IMR-90 (cell line): Measurements from ENCODE around the gene MGAT4C. TPM values are rescaled to one million over a fixed set of nuclear protein-coding genes. Genes with fewer than 3 reads are reported as not detected.

Source experiments
- ATAC-seq: fragments of 200-7000 bp; cut with Tn5 transposase; 2 replicates; pipeline ENCODE4 v1.9.1; 2020; ENCODE audit warnings: low read depth, mild to moderate bottlenecking, moderate library complexity
- BruUV-seq: library from RNA; stranded (reverse); fragments of 400-500 nt; replicated peaks from 2 replicates; lab custom pipeline; 2021; lab: Mats Ljungman, UMichigan
- CTCF ChIA-PET: fragments of 300-600 bp; formaldehyde crosslinking; extraction: SDS; loops from one replicate; lab custom pipeline; 2021; ENCODE audit warnings: antibody characterized with exemption; lab: Yijun Ruan, JAX
- POLR2A ChIA-PET: fragments of 300-600 bp; sonication (Branson Sonifier 250); formaldehyde crosslinking; loops from one replicate; lab custom pipeline; 2022; ENCODE audit warnings: antibody characterized with exemption; ENCODE audit not compliant: unreplicated experiment; lab: Charles Lee
- DNase-seq: peaks from one replicate; pipeline ENCODE4 v3.0.0; 2013
- H2AFZ ChIP-seq: replicated peaks from 2 replicates; pipeline ENCODE3; 2013; ENCODE audit warnings: low read length, mild to moderate bottlenecking; ENCODE audit not compliant: poor library complexity
- H2AK5ac ChIP-seq: 2 replicates; pipeline ENCODE4 v1.6.1; 2013; ENCODE audit warnings: low read depth, low read length, inconsistent platforms
- H2AK9ac ChIP-seq: replicated peaks from 2 replicates; pipeline ENCODE3; 2013; ENCODE audit warnings: mild to moderate bottlenecking, low read depth, low read length, moderate library complexity; ENCODE audit not compliant: poor library complexity
- H2BK120ac ChIP-seq: 2 replicates; pipeline ENCODE4 v1.6.1; 2013; ENCODE audit warnings: low read depth, low read length, inconsistent platforms
- H2BK15ac ChIP-seq: 3 replicates; pipeline ENCODE4 v1.6.1; 2013; ENCODE audit warnings: low read depth, low read length, inconsistent platforms
- H2BK20ac ChIP-seq: 2 replicates; pipeline ENCODE4 v1.6.1; 2013; ENCODE audit warnings: low read depth, mild to moderate bottlenecking, inconsistent platforms, low read length, moderate library complexity
- H2BK5ac ChIP-seq: 2 replicates; pipeline ENCODE4 v1.6.1; 2013; ENCODE audit warnings: mild to moderate bottlenecking, low read depth, low read length, inconsistent platforms; ENCODE audit not compliant: poor library complexity, severe bottlenecking
- H3K14ac ChIP-seq: replicated peaks from 2 replicates; pipeline ENCODE4 v1.6.1; 2013; ENCODE audit warnings: low read depth, low read length, inconsistent platforms
- H3K18ac ChIP-seq: 2 replicates; pipeline ENCODE4 v1.6.1; 2013; ENCODE audit warnings: low read depth, low read length, control low read depth
- H3K23ac ChIP-seq: 2 replicates; pipeline ENCODE4 v1.6.1; 2013; ENCODE audit warnings: low read depth, low read length, inconsistent platforms
- H3K27ac ChIP-seq: 2 replicates; pipeline ENCODE4 v1.5.1; 2013; ENCODE audit warnings: mild to moderate bottlenecking, control low read depth, low read length; ENCODE audit not compliant: insufficient read depth
- H3K27me3 ChIP-seq: 2 replicates; pipeline ENCODE4 v1.6.1; 2013; ENCODE audit warnings: low read length; ENCODE audit not compliant: control insufficient read depth, insufficient read depth
- H3K36me3 ChIP-seq: 2 replicates; pipeline ENCODE4 v1.6.1; 2013; ENCODE audit warnings: low read length, mixed read lengths; ENCODE audit not compliant: control insufficient read depth, insufficient read depth
- H3K4ac ChIP-seq: 2 replicates; pipeline ENCODE4 v1.6.1; 2013; ENCODE audit warnings: low read depth, low read length, inconsistent platforms
- H3K4me1 ChIP-seq: 2 replicates; pipeline ENCODE4 v1.6.1; 2013; ENCODE audit warnings: low read length, mixed read lengths; ENCODE audit not compliant: control insufficient read depth, insufficient read depth
- H3K4me2 ChIP-seq: 2 replicates; pipeline ENCODE4 v1.6.1; 2013; ENCODE audit warnings: low read depth, mild to moderate bottlenecking, control low read depth, low read length, moderate library complexity
- H3K4me3 ChIP-seq: 2 replicates; pipeline ENCODE4 v1.5.1; 2013; ENCODE audit warnings: low read depth, mild to moderate bottlenecking, control low read depth, low read length, moderate library complexity; ENCODE audit not compliant: insufficient read depth
- H3K56ac ChIP-seq: 2 replicates; pipeline ENCODE4 v1.6.1; 2013; ENCODE audit warnings: low read length, inconsistent platforms; ENCODE audit not compliant: insufficient read depth; ENCODE audit errors: extremely low read depth
- H3K79me1 ChIP-seq, 2 experiments: 2 replicates each; pipeline ENCODE4 v1.6.1; 2013; ENCODE audit warnings: low read length in 2 of 2, inconsistent platforms in 1 of 2, low read depth in 1 of 2
- H3K9ac ChIP-seq: 2 replicates; pipeline ENCODE4 v1.6.1; 2013; ENCODE audit warnings: low read depth, low read length, control low read depth
- H3K9me1 ChIP-seq: 2 replicates; pipeline ENCODE4 v1.6.1; 2013; ENCODE audit warnings: low read length, inconsistent platforms; ENCODE audit not compliant: insufficient read depth
- H3K9me3 ChIP-seq: 2 replicates; pipeline ENCODE4 v1.6.1; 2013; ENCODE audit warnings: low read length; ENCODE audit not compliant: control insufficient read depth, insufficient read depth
- H4K20me1 ChIP-seq: 2 replicates; pipeline ENCODE4 v1.6.1; 2013; ENCODE audit warnings: low read length, inconsistent platforms; ENCODE audit not compliant: insufficient read depth
- H4K5ac ChIP-seq: 2 replicates; pipeline ENCODE4 v1.6.1; 2013; ENCODE audit warnings: mild to moderate bottlenecking, low read depth, low read length, control low read depth
- H4K8ac ChIP-seq, 2 experiments: 2 replicates each; pipeline ENCODE4 v1.6.1; 2013; ENCODE audit warnings: low read depth in 2 of 2, low read length in 2 of 2, control low read depth in 1 of 2, inconsistent platforms in 1 of 2
- H4K91ac ChIP-seq: 2 replicates; pipeline ENCODE4 v1.6.1; 2013; ENCODE audit warnings: low read depth, low read length, inconsistent platforms; ENCODE audit not compliant: insufficient read depth
- MXI1 ChIP-seq: IDR thresholded peaks from 2 replicates; pipeline ENCODE4 v1.6.1; 2012; ENCODE audit warnings: low read depth, mild to moderate bottlenecking, low read length, moderate library complexity, borderline replicate concordance
- NFE2L2 ChIP-seq: fragments of 150-350 bp; IDR thresholded peaks from 2 replicates; pipeline ENCODE4 v1.6.1; 2016; ENCODE audit warnings: low read depth, mild to moderate bottlenecking, low read length
- RCOR1 ChIP-seq: IDR thresholded peaks from 2 replicates; pipeline ENCODE4 v1.6.1; 2012; ENCODE audit warnings: mild to moderate bottlenecking, low read length, improper control_type of control experiment; ENCODE audit not compliant: insufficient replicate concordance
- WGBS, 2 experiments: methylation state at CpG; one replicate each; pipeline versions ENCODE4 v1.1.5 to v1.1.7; 2013; ENCODE audit warnings: missing lambda C conversion rate in 2 of 2; ENCODE audit not compliant: insufficient read length in 1 of 2; ENCODE audit errors: extremely low coverage in 2 of 2; 5-methylcytosine and 5-hydroxymethylcytosine counted together
- dilution Hi-C: fragments of 300-500 bp; cut with HindIII; formaldehyde crosslinking; loops from one replicate; pipeline ENCODE4 v1.14.3; 2018; ENCODE audit warnings: low sequenced_read_pairs; ENCODE audit not compliant: unreplicated experiment
- in situ Hi-C: fragments of 300-500 bp; cut with MboI; formaldehyde crosslinking; loops from 3 replicates; pipeline ENCODE4 v1.14.3; 2019; ENCODE audit warnings: low sequenced_read_pairs, inconsistent platforms, mixed read lengths
- intact Hi-C: fragments of 100-400 bp; cut with micrococcal nuclease; formaldehyde crosslinking; loops from 2 replicates; pipeline ENCODE4 v1.10.0; 2022
- polyA plus RNA-seq, 3 experiments: library from polyadenylated mRNA; depleted of rRNA; stranded (reverse); fragments of >200 nt; gene quantifications; 2 replicates each; pipeline ENCODE4 v1.2.3, GENCODE V29; 2012; ENCODE audit warnings: low replicate concordance in 1 of 3
- total RNA-seq: library from RNA; depleted of rRNA; stranded (reverse); fragments of >200 nt; gene quantifications from 2 replicates; pipeline ENCODE4 v1.2.3, GENCODE V29; 2012

The MGAT4C gene
- total and polyA plus RNA-seq, 2 of the 4 experiments (the other 2 are of a cell fraction), result not detected

- dilution Hi-C loops (no loop called here), in situ Hi-C loops (no loop called here), intact Hi-C loops (no loop called here)
- H3K4me2 ChIP-seq, result no peak overlapping the region
- H3K4ac ChIP-seq, result no peak overlapping the region
- H2AK5ac ChIP-seq, result no peak overlapping the region
- no peaks in the 10 kb centered on the region for H4K20me1 ChIP-seq
- no peak overlapping the region for H4K8ac ChIP-seq
- ATAC-seq (no peak), DNase-seq (no peak)
- no peaks in the 10 kb centered on the region for H3K9me1 ChIP-seq
- H2BK5ac ChIP-seq, result no peak overlapping the region
- no TSS peak for BruUV-seq
- no peak overlapping the region for H3K9ac ChIP-seq
- H3K4me1 ChIP-seq, result no peaks in the 10 kb centered on the region
- H3K9me3 ChIP-seq, result no peaks in the 10 kb centered on the region
- no peaks in the 10 kb centered on the region for H3K36me3 ChIP-seq
- TF ChIP-seq MXI1 (no peak), NFE2L2 (no peak), RCOR1 (no peak)
- H3K79me1 ChIP-seq, result no peaks in the 10 kb centered on the region
- no peak overlapping the region for H4K91ac ChIP-seq
- ChIA-PET CTCF (interaction anchor here (0.6 kb wide), 1 partner anchor 26 kb away, joined by 3 read pairs; no protein-coding TSS in a partner anchor), POLR2A (interaction anchor here (0.5 kb wide), 1 partner anchor 47 kb away, joined by 3 read pairs; no protein-coding TSS in a partner anchor)
- H2AFZ ChIP-seq, result no peak overlapping the region
- H3K23ac ChIP-seq, result no peak overlapping the region
- H4K5ac ChIP-seq, result no peak overlapping the region
- H2BK120ac ChIP-seq, result no peak overlapping the region
- H3K27ac ChIP-seq, result no peak overlapping the region
- H2BK15ac ChIP-seq, result no peak overlapping the region
- H3K14ac ChIP-seq, result no peak overlapping the region
- no peak overlapping the region for H2BK20ac ChIP-seq
- H2AK9ac ChIP-seq, result no peak overlapping the region
- H3K27me3 ChIP-seq, result no peaks in the 10 kb centered on the region
- no peak overlapping the region for H3K4me3 ChIP-seq
- H3K18ac ChIP-seq, result no peak overlapping the region
- no CpG with 5 or more reads among the region's 5 CpGs for WGBS, 2 experiments
- no peak overlapping the region for H3K56ac ChIP-seq
Observed at GRCh38 chr12:85946375-85946774, 309.8 kb downstream of the MGAT4C start.
